Progenitor cell of endocrine pancreas (in vitro differentiated cells): ENCODE results near the gene YLPM1. TPM values are rescaled to one million over a fixed set of nuclear protein-coding genes. Genes with fewer than 3 reads are reported as not detected.
A peak's percentile ranks its signal among the peaks of the same experiment; 100 is the strongest.
"Not testable (repeated sequence)": the region's sequence is repeated elsewhere in the genome, so short reads cannot be mapped to it uniquely, and the experiment has no call there.

ENCODE experiments used
- DNase-seq: peaks from one replicate; pipeline ENCODE4 v3.0.0; 2021; ENCODE audit warnings: low spot score; ENCODE audit not compliant: unreplicated experiment
- H3K27ac Mint-ChIP-seq: 2 replicates; pipeline ENCODE4 v1.8.0; 2021; ENCODE audit warnings: mild to moderate bottlenecking, moderate library complexity, mixed read lengths
- H3K27me3 Mint-ChIP-seq: 2 replicates; pipeline ENCODE4 v1.8.0; 2021; ENCODE audit warnings: mixed read lengths
- H3K36me3 Mint-ChIP-seq: 2 replicates; pipeline ENCODE4 v1.8.0; 2022; ENCODE audit warnings: mixed read lengths; ENCODE audit not compliant: insufficient read depth
- H3K4me1 Mint-ChIP-seq: 2 replicates; pipeline ENCODE4 v1.8.0; 2021; ENCODE audit warnings: low read depth, mixed read lengths
- H3K4me3 Mint-ChIP-seq: 2 replicates; pipeline ENCODE4 v1.8.0; 2021; ENCODE audit warnings: low read depth, mild to moderate bottlenecking, moderate library complexity, mixed read lengths
- H3K9me3 Mint-ChIP-seq: 2 replicates; pipeline ENCODE4 v1.8.0; 2021; ENCODE audit warnings: low read depth, mixed read lengths
- CTCF ChIP-seq: fragments of 200-600 bp; sonication (generic); IDR thresholded peaks from one replicate; pipeline ENCODE4 v1.5.0; 2021; ENCODE audit warnings: antibody characterized with exemption, mild to moderate bottlenecking; ENCODE audit not compliant: unreplicated experiment
- total RNA-seq: library from RNA; stranded (reverse); gene quantifications from 2 replicates; pipeline ENCODE4 v1.2.1, GENCODE V29; 2021

YLPM1 gene
- total RNA-seq, 1 donor from 2014 or later: 119 TPM

DNA sequence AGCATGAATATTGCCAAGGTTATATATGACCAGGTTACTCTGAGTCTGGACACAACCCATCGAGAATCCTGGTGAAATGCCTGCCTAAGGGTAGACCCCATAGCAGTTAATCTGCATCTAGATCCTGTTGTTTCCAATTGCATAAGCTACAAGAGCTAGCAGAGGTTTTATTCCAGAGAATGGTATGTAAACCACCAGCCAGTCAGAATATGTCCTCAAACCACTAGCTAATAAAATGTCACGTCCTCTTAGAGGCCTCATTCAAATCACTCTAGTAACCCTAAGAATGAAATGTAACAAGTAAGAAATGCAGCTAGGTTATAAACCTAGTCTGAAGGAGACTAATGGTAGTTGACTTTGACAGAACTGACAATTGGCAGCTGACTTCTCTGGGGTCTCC, 9.0 kb upstream of the YLPM1 start:
- Mint-ChIP-seq H3K36me3 (peaks cover 6% of the 10 kb centered on the region), H3K9me3 (peaks cover 15% of the 10 kb centered on the region), H3K4me3 (no peak overlapping the region), H3K27me3 (no peaks in the 10 kb centered on the region), H3K27ac (no peak overlapping the region), H3K4me1 (no peaks in the 10 kb centered on the region)
- no peak for TF ChIP-seq CTCF
- no peak for DNase-seq

- Mint-ChIP-seq H3K36me3 (peaks cover 6% of the 10 kb centered on the region), H3K27ac (no peak overlapping the region), H3K4me3 (no peak overlapping the region), H3K4me1 (no peaks in the 10 kb centered on the region), H3K9me3 (peaks cover 15% of the 10 kb centered on the region), H3K27me3 (peaks cover under 1% of the 10 kb centered on the region)
- no peak for DNase-seq
- no peak for TF ChIP-seq CTCF
Measured at GRCh38 chr14:74754899-74755298, 8.2 kb upstream of the YLPM1 start.

DNA sequence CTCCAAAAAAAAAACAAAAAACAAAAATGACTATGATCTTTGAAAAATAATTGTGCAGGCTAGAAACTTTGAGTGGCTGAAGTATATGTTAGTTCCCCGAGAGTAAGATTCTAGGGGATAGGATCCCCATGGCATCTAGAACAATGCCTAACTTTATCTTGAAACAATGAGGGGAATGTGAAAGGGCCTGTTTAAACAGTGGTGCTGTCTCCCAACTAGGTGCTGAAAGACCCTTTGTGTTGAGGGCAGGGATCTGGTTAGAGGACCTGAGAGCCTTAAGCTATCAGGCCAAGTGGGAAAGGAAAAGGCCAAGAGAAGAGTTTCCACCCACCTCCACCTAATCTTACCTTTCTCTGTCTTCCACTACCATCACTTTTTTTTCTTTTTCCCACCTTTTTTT, 6.8 kb upstream of the YLPM1 start:
- no peak for TF ChIP-seq CTCF
- no peaks in the 10 kb centered on the region for H3K4me1 Mint-ChIP-seq
- no peak overlapping the region for H3K27ac Mint-ChIP-seq
- H3K36me3 Mint-ChIP-seq: peaks cover 6% of the 10 kb centered on the region
- no peak overlapping the region for H3K4me3 Mint-ChIP-seq
- no peak for DNase-seq
- peaks cover 15% of the 10 kb centered on the region for H3K9me3 Mint-ChIP-seq
- peaks cover 9% of the 10 kb centered on the region for H3K27me3 Mint-ChIP-seq

GRCh38 chr14:74758505-74758904, 4.6 kb upstream of the YLPM1 start:
- not testable (repeated sequence) for H3K4me1 Mint-ChIP-seq, H3K36me3 Mint-ChIP-seq, H3K4me3 Mint-ChIP-seq, H3K9me3 Mint-ChIP-seq, DNase-seq, H3K27me3 Mint-ChIP-seq, H3K27ac Mint-ChIP-seq

DNA sequence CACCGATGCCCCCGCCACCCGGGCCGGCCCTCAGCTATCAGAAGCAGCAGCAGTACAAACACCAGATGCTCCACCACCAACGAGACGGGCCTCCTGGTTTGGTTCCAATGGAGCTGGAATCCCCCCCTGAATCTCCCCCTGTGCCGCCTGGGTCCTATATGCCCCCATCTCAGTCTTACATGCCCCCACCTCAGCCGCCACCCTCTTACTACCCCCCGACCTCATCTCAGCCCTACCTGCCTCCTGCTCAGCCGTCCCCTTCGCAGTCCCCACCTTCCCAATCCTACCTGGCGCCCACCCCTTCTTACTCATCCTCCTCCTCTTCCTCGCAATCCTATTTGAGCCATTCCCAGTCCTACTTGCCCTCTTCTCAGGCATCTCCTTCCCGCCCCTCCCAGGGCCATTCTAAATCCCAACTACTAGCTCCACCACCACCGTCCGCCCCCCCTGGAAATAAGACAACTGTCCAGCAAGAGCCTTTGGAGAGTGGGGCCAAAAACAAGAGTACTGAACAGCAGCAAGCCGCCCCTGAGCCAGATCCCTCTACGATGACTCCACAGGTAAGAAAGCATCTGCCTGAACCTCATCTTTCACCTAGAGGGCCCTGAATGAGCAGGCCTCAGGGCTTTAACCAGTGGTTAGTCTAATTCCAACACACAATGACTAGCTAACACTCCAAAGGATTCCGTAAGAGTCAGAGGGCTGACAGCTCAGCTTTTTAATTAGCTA, 851 bp downstream of the YLPM1 start:
- peaks cover 9% of the 10 kb centered on the region for H3K27me3 Mint-ChIP-seq
- H3K4me1 Mint-ChIP-seq: peaks cover 37% of the 10 kb centered on the region
- peaks cover 10% of the 10 kb centered on the region for H3K36me3 Mint-ChIP-seq
- H3K27ac Mint-ChIP-seq: peak overlapping the region; percentile 92
- peak overlapping the region; percentile 98 for H3K4me3 Mint-ChIP-seq
- no peaks in the 10 kb centered on the region for H3K9me3 Mint-ChIP-seq
- no peak for TF ChIP-seq CTCF
- no peak for DNase-seq

GRCh38 chr14:74765721-74766120, 2.6 kb downstream of the YLPM1 start:
- peaks cover 10% of the 10 kb centered on the region for H3K36me3 Mint-ChIP-seq
- H3K9me3 Mint-ChIP-seq: no peaks in the 10 kb centered on the region
- no peak for TF ChIP-seq CTCF
- H3K27me3 Mint-ChIP-seq: peaks cover under 1% of the 10 kb centered on the region
- H3K4me3 Mint-ChIP-seq: peak overlapping the region; percentile 98
- H3K27ac Mint-ChIP-seq: no peak overlapping the region
- no peak for DNase-seq
- peaks cover 37% of the 10 kb centered on the region for H3K4me1 Mint-ChIP-seq
